ENCODE measurements around the gene FBXO10. TPM values are rescaled to one million over a fixed set of nuclear protein-coding genes. Genes with fewer than 3 reads are reported as not detected.

FBXO10 gene
- total RNA-seq, 1 donor from 2014 or later = 3.1 TPM

DNA sequence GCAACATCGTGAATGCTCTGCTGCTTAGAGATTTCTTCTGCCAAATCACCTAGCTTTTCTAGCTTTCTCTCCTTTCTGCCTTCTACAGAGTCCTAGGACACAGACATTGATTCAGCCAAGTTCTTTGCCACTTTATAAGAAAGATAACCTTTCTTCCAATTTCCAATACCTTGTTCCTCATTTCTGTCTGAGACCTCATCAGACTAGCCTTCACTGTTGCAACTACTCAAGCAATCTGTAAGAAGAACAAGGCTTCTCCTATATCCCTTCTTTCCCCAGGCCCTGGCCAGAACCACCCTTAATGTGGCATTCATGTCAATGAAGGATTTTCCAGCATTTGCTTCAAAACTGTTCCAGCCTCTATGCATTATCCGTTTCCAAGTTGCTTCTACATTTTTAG, 24.3 kb downstream of the FBXO10 start:
- intact Hi-C loops (cut with micrococcal nuclease) = no loop called here

DNA sequence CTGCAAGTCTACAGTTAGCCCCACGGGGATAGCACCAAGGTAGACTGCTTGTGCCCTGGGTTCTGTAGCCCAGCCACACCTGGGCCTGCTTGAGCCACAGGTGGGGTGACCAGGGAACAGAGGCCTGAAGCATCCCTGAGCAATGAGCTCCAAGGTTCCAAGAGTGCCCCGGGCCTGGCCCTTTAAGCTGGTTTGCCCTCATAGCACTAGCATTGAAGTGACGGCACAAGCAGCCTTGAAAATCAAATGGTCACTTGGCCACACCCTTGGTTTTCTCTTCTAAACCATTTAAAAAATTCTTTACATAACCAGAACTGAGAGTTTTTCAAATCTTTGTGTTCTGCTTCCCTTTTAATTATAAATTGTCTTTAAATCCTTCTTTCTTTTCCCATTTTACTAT, 24.7 kb downstream of the FBXO10 start:
- intact Hi-C loops (cut with micrococcal nuclease) = no loop called here

DNA sequence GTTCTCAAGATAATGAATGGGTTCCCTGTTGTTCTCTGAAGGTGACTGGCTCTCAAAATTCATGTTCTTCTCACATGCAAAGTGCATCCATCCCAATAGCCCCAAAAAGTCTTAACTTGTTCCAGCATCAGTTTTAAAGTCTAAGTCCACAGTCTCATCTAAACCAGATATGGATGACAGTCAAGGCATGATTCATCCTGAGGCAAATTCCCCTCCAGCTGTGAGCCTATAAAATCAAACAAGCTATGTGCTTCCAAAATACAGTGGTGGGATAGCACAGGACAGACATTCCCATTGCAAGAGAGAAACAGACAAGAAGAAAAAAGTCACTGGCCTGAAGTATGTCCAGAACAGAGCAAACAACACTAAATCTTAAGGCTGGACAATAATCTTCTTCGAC, 25.4 kb downstream of the FBXO10 start:
- intact Hi-C loops (cut with micrococcal nuclease) = no loop called here

DNA sequence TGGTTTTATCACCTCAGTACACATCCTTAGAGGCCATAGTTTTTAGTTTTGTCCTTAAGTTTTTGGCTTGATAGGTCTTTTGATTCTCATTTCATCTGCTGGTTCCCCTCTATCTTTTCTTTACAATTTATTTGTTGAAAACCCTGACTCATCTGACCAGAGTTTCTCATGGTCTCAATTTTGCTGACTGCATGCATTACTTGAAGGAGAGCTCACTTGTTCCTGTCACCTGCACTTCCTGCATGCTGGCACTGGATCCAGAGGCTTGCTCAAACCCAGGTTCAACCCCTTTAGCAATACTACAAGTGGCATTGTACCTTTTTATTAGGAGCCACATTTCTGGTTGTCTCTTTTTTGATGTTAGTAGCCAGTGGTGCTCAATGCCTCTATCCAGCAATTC, 26.7 kb downstream of the FBXO10 start:
- intact Hi-C loops (cut with micrococcal nuclease) = no loop called here

DNA sequence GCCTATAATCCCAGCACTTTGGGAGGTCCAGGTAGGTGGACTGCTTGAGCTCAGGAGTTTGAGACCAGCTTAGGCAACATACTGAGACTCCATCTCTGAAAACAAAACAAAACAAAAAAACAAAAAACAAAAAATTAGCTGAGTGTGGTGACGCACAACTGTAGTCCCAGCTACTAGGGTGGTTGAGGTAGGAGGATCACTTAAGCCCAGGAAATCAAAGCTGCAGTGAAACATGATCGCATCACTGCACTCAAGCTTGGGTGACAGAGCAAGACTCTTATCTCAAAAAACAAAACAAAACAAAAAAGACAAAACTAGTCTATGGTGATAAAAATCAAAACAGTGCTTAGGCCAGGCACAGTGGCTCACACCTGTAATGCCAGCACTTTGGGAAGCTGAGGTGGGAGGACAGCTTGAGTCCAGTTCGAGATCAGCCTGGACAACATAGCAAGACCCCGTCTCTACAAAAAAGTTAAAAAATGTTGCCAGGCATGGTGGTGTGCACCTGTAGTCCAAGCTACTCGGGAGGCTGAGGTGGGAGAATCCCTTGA, 28.8 kb downstream of the FBXO10 start:
- intact Hi-C loops (cut with micrococcal nuclease) = no loop called here

DNA sequence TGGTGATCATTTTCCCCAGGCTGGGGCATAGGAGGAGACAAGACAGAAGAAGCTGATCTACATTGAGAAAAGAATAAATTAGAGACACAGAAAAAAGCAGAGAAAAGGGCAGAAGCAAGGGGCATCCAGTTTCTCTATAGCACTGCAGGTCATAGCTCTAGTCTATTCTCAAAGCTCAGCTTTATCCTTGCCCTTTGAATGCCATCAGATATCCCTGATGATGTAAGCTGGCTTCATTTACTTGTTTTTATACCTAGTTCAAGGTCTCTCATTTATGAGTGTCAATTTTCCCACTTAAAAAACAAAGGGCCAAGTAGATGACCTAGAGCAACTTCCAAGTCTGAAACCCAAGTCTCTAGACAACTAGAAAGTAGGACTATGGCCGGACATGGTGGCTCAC, 32.7 kb downstream of the FBXO10 start:
- intact Hi-C loops (cut with micrococcal nuclease) = no loop called here

DNA sequence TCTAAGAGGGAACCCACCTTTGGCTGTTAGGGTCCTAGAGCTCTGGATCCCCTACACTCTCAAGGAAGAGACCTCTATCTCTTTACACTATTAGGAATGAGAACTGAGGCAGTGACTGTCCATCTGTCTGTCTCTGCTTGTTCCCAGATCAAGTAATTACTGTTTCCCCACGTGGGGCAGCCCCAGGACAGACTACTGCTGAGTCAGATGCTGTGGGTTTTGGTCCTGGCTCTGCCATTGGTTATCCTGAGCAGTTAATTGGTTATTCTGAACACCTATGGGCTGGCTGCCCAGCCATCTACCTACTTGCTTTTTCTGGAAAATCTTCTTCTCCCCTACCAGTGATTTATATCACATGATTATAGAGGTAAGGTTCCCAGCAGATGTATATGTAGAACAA, 33.3 kb downstream of the FBXO10 start:
- intact Hi-C loops (cut with micrococcal nuclease) = no loop called here

DNA sequence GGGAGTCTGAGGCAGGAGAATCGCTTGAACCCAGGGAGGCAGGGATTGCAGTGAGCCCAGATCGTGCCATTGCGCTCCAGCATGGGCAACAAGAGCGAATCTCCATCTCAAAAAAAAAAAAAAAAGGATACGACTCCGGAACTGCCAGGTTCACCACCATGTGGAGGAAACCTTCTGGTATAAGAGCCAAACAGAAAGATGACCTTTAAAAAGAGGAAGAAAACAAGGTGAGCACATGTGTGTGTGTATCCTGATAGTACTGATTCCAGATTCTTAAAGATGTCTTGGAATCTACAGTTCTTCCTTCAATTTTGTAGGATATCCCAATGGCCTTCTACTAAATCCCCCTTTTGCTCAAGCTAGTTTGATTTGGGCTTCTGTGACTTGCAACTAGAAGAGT, 33.7 kb downstream of the FBXO10 start:
- intact Hi-C loops (cut with micrococcal nuclease) = no loop called here

DNA sequence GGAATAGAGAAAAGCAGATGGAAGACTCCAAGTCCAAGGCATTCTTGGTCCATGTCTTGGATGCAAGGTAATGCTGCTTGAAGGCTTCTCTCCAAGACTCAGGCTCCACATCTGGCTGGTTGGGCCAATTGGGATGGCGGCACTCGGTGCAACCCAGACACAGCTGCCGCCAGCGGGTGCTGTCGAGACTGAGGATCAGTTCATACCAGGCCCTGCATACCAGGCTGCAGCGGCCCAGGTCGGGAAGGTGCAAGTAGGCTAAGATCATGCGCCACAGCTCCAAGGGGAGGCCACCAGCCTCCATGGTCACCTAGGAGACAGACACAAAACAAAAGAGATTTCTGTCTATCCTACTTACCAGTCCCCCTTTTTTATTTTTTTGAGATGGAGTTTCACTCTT, 34.7 kb downstream of the FBXO10 start:
- intact Hi-C loops (cut with micrococcal nuclease) = no loop called here

DNA sequence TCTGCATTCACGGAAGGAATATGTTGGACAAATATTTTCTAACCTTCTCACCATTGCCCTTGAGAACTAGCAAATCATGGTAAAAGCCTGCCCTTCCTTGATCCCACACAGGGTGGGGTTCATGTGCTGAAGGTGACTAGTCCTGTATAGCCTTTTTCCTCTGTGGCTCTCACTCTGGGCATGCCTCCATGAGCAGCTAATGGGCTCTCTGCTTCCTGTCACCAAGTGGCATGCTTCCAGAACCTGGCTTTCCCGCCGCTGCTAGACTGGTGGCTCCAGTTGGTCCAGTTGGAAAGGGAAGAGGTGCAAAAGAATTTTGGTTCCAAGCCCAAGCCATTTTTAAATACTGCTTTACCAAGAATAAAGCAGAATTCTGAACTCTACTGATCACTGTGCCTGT, 35.5 kb downstream of the FBXO10 start:
- intact Hi-C loops (cut with micrococcal nuclease) = no loop called here

DNA sequence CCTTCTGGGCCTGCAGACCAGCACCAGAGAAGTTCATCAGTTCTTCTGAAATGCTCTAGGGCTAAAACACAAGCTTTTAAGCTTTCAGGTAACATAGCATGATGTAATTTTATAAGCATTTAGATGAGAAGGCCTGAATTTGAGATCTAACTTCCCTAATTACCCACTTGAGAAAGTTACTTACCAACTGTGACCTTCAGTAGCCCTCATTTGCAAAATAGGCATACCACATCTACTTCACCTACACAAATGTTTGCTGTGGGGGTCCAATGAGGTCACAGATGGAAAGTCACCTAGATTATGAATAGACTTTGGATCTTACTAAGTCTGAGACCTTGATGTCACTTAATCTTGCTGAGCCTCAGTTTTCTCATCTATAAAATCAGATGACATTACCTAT, 36.5 kb downstream of the FBXO10 start:
- intact Hi-C loops (cut with micrococcal nuclease) = no loop called here

DNA sequence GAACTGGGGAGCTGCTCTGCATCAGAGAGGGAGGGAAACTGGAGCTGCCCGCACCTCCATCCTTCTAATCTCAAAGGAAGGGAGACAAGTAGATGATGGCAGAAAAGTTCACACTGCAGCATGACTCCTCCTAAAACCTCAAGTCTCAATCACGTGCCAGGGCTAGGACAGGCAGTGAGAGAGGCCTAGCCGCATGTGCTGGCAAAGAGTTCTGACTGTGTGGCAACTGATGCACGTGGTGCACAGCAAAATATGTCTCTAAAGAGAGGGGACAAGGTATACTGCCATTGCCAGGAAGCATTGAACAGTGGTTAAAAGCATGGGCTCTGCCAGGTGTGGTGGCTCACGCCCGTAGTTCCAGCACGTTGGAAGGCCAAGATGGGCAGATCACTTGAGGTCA, 38.1 kb downstream of the FBXO10 start:
- intact Hi-C loops (cut with micrococcal nuclease) = no loop called here

DNA sequence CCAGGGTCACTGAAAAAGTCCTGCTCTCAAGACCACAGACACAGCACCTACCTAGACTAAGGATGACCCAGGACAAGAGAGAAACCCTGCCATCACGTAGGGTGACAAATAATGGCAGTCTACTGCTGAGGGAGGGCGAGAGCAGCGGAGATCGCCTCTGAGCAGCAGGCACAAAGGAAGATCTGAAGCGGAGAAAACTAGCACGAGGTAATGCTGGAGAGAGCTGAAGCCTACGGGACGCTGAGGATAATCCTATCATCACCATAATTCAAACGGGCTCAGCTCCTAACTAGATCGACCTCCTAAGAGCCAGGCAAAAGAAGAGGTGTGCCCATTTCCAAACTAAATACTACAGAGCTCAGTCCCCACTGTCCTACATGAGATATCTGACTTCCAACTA, 41.3 kb downstream of the FBXO10 start:
- intact Hi-C loops (cut with micrococcal nuclease) = no loop called here

DNA sequence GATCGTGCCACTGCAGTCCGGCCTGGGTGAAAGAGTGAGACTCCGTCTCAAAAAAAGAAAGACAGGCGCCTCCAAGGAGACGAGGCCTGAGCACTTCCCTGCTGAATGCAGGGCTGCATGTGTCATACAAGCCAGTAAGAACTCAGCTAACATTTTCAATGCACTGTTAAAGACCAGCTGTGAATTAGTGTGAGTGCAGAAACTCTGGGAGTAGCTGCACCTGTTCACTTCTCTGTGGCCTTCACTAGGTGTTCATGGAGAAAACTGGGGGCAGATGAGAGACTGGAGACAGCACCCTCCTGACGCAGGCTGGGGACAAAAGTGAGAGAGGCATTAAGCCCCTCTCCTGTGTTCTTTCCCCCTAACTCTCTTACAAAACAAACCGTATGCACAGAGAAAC, 41.8 kb downstream of the FBXO10 start:
- intact Hi-C loops (cut with micrococcal nuclease) = no loop called here

DNA sequence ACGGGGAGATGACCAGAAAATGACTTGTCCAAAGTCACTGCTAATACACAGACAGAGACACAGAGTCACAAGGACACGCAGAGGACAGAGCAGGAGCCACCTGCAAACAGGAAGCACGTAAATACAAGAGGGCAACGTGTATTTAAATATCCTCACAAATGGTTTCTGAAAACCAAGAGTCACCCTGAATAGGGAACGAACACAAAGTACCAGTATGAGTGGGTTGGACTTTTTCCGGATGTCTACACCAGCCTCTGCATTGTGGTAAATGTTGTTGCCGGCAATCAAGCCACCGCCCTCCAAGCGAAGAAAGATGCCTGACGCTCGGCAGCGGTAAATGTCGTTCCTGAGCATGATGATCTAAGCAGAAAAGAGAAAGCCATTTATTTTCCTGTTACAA, 44.5 kb downstream of the FBXO10 start:
- intact Hi-C loops (cut with micrococcal nuclease) = no loop called here

DNA sequence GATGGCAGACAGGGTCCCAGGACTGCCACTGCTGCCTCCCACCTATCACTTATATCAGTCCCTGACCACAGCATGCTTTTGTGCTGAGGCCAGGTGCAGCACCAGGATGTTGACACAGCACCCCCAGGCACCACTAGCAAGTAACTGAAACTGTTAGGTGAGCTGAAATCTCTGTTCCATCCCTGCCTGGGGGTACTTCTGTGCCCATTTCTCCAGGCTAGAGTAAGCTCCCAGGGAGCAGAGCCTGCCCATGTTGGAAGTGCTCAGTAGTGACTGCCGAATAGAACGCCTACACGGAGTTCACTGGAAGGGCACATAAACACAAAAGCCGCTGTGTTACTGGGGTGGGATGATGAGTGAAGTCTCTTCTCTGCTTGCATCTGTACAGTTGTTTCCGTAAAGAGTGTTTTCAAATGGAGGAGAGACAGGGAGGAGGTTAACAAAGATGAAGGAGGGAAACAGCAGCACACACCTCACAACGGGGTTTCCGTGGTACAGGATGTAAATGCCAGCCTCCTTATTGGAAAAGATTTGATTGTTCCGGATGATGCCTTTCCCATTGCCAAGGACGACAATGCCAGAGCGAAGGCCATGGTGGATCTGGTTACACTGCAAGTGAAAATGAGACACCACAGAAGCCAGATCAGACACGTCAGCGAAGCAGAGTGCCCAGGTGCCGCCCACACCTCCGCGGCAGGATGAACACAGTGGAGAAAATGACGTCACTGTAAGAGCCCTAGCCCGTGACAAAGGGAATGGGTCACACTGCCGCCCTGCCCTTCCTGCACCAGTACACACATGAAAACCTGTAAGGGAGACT, 47.3 kb downstream of the FBXO10 start:
- intact Hi-C loops (cut with micrococcal nuclease) = no loop called here

DNA sequence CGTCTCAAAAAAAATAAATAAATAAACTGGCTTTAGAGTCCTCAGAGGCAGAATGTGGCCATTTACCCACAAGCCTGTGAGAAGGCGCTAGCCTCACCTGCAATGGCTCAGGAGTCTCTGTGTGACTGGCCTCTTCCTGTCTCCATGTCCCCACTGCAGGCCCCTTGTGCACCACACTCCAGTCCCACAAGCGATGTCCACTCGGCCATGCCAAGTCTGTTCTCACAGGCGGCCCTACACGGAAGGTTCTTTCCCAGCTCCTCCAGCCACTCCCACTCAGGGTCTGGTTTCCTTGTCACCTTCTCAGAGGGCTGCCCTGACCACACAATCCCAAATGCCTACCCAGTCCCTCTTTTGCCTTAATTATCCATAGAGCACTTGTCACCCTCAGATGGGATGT, 52.3 kb downstream of the FBXO10 start:
- intact Hi-C loops (cut with micrococcal nuclease) = no loop called here

DNA sequence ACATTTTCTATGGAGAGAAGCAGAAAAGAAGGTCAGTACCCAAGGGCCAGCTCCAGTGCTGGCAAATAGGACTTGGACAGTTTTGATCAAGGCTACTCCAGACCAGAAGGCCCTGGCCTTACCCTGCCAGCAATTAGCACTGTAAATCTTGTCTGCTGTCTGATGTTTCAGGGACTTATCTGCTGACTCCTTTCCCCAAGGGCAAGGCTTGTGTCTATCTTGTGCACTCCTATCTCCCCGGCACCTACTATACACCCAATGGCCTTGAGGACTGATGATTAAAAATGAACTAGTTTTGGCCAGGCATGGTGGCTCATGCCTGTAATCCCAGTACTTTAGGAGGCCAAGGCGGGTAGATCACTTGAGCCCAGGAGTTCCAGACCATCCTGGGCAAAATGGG, 53.2 kb downstream of the FBXO10 start:
- intact Hi-C loops (cut with micrococcal nuclease) = no loop called here

DNA sequence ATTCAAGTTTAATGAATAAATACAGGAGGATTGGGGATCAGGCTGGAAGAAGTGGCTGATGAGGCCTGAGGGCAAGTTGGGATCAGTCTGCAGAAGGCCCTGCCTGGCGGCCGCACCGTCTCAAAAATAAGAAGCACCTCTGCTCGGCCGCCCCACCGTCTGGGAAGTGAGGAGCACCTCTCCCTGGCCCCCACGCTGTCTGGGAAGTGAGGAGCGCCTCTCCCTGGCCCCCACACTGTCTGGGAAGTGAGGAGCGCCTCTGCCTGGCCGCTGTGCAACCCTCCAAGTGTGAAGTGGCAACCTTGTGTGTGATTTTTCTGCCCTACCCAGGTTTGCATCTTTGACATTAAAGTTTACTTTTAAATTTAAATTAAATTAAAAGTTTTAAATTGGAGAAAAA, 55.1 kb downstream of the FBXO10 start:
- intact Hi-C loops (cut with micrococcal nuclease) = no loop called here

DNA sequence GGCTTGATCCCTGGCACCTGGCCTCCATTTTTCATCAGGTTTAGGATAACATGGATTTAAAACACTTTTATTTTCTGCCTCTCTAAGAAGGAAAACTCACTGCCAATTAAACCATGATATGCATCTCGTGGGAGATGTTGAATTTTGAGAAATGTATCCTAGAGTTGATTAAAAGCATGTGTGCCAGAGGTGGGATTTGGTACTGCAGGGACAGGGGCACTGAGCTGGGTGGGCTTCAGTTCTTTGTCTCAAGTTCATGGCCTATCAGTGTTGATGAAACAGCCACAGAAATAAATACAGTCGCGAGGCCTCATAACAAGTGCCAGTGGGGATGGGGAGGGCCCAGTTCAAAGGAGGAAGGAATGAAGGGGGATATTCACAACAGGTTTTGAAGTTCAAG, 55.5 kb downstream of the FBXO10 start:
- intact Hi-C loops (cut with micrococcal nuclease) = no loop called here

DNA sequence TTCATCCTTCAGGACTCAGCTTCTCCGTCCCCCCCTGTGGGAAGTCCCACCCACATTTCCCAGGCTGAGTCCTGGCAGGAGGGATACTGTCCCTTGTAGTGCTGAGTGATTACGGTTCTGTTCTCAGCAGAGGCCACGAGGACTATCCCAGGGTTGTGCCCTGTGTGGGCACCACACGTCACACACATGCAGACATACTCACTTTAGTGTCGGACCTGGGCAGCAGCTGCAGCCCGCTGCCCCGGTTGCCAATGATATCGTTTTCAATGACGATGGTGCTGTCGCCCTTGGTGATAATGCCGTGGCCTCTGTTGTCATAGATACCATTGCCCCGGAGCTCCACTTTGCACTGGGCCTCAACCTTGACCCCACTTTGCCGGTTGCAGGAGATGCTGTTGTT, 58.3 kb downstream of the FBXO10 start:
- intact Hi-C loops (cut with micrococcal nuclease) = no loop called here

DNA sequence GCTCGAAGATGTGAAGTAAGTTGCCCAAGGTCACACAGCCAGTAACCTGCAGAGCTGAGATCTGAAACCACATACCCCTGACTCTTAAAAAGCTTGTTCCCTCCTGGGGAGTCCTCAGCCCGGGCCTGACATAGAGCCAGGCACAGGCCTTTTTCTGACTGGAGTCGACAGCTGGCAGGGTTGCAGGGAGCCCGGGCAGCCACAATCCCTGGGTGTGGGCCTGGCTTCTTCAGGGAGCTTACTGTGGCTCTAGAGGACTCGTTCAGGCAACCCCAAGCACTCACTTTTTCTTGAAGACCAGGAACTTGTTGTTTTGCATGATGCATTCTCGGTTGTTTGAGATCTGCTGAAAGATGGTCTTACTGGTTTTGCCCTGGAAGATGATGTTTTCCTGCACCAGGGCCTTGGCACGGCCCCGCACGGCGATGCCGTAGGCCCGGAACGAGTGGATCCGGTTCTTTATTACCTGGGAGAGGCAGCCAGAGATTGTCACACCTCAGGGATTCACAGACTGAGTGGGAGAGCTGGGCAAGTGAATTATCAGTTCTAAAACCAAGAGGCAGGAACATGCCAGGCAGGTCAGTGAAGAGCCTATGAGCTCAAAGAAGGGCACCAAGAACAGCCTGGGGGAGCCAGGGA, 60.4 kb downstream of the FBXO10 start:
- intact Hi-C loops (cut with micrococcal nuclease) = no loop called here

DNA sequence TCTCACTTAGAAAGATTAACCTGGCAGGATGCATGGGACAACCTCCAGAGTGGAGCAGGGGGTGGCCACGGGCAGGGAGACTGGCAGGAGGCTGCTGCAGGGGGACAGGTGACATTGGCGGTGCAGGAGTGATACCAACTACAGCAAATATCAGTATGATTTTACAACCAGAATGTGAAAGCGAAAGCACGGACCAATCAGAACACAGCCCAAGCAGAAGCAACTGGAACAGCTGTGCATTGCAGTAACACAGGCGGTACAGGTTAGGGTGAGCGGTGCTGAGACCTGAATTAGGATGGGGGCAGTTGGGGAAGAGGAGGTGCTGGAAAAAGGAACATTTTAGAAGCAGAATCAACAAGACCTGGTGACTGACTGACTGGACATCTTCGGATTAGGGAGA, 61.2 kb downstream of the FBXO10 start:
- intact Hi-C loops (cut with micrococcal nuclease) = no loop called here

All from T-helper 1 cell treated with Interleukin-12 subunit alpha and Interleukin-12 subunit beta and Interleukin-4 antibody, amounts not matched to agents 30 ng/mL and 1 ng/mL, for 36 hours (primary cell).